PC-9 (cell line): ENCODE results near the gene PFKFB3.

Experiments
- CTCF ChIP-seq: fragments of 200-600 bp; sonication (generic); conservative IDR thresholded peaks from 2 replicates; pipeline ENCODE4 v1.6.1; 2017; ENCODE audit warnings: mixed run types, antibody characterized with exemption, mild to moderate bottlenecking, moderate library complexity
- EZH2 ChIP-seq: fragments of 200-600 bp; sonication (generic); IDR thresholded peaks from 2 replicates; pipeline ENCODE4 v1.8.0; 2017; ENCODE audit warnings: antibody characterized with exemption, low read depth

- TF ChIP-seq CTCF (no peak), EZH2 (no peak)
Measured at GRCh38 chr10:6163364-6164270, 39.1 kb upstream of the PFKFB3 start.
